SK-N-SH treated with all-trans-retinoic acid at 6 μM for 48 hours (cell line): ENCODE measurements around the gene CACNA2D3.

Experiments
- ATAC-seq: fragments of 200-7000 bp; cut with Tn5 transposase; 3 replicates; pipeline ENCODE4 v1.9.1; 2020; ENCODE audit warnings: mild to moderate bottlenecking, moderate library complexity
- ARNTL ChIP-seq: fragments of 450-650 bp; formaldehyde crosslinking; IDR thresholded peaks from 2 replicates; pipeline ENCODE4 v1.5.0; 2020; ENCODE audit warnings: low read depth, mild to moderate bottlenecking, moderate library complexity, borderline replicate concordance
- BACH2 ChIP-seq: fragments of 250-450 bp; sonication (Bioruptor Pico); IDR thresholded peaks from 2 replicates; pipeline ENCODE4 v1.9.0; 2021; ENCODE audit warnings: mild to moderate bottlenecking, borderline replicate concordance
- CSDC2 ChIP-seq: fragments of 250-450 bp; sonication (Bioruptor Pico); IDR thresholded peaks from 2 replicates; pipeline ENCODE4 v1.5.0; 2020; ENCODE audit warnings: mild to moderate bottlenecking, moderate library complexity
- ESRRG ChIP-seq: fragments of 250-450 bp; sonication (Bioruptor Pico); IDR thresholded peaks from 2 replicates; pipeline ENCODE4 v1.6.1; 2021; ENCODE audit warnings: mild to moderate bottlenecking
- GLIS3 ChIP-seq: fragments of 250-450 bp; sonication (Bioruptor Pico); IDR thresholded peaks from 2 replicates; pipeline ENCODE4 v1.5.0; 2020; ENCODE audit warnings: mild to moderate bottlenecking, moderate library complexity
- ISL1 ChIP-seq: fragments of 250-450 bp; sonication (Bioruptor Pico); IDR thresholded peaks from 2 replicates; pipeline ENCODE4 v2.1.2; 2022; ENCODE audit warnings: mild to moderate bottlenecking, moderate library complexity
- OSR1 ChIP-seq: fragments of 250-450 bp; sonication (Bioruptor Pico); IDR thresholded peaks from 2 replicates; pipeline ENCODE4 v1.8.0; 2022; ENCODE audit warnings: moderate library complexity, mild to moderate bottlenecking, inconsistent platforms
- PPARA ChIP-seq: fragments of 250-450 bp; sonication (Bioruptor Pico); IDR thresholded peaks from 2 replicates; pipeline ENCODE4 v1.5.0; 2020; ENCODE audit warnings: mild to moderate bottlenecking, borderline replicate concordance
- SNAI2 ChIP-seq: fragments of 250-450 bp; sonication (Bioruptor Pico); IDR thresholded peaks from 2 replicates; pipeline ENCODE4 v1.5.0; 2020; ENCODE audit warnings: mild to moderate bottlenecking, moderate library complexity
- TCF4 ChIP-seq: fragments of 250-450 bp; sonication (Bioruptor Pico); IDR thresholded peaks from 2 replicates; pipeline ENCODE4 v1.8.0; 2021; ENCODE audit warnings: mild to moderate bottlenecking, moderate library complexity, borderline replicate concordance
- TOX ChIP-seq: fragments of 250-450 bp; sonication (Bioruptor Pico); IDR thresholded peaks from 2 replicates; pipeline ENCODE4 v1.8.0; 2021; ENCODE audit warnings: mild to moderate bottlenecking, moderate library complexity, borderline replicate concordance
- ZC3H10 ChIP-seq: fragments of 250-450 bp; sonication (Bioruptor Pico); IDR thresholded peaks from 2 replicates; pipeline ENCODE4 v1.5.1; 2021; ENCODE audit warnings: mild to moderate bottlenecking, moderate library complexity
- ZFP3 ChIP-seq: fragments of 250-450 bp; sonication (Bioruptor Pico); IDR thresholded peaks from 2 replicates; pipeline ENCODE4 v1.5.0; 2020; ENCODE audit warnings: mild to moderate bottlenecking, moderate library complexity
- ZNF565 ChIP-seq: fragments of 450-650 bp; formaldehyde crosslinking; conservative IDR thresholded peaks from 2 replicates; pipeline ENCODE4 v1.5.0; 2020; ENCODE audit warnings: low read depth, mild to moderate bottlenecking, moderate library complexity
- ZNF8 ChIP-seq: fragments of 450-650 bp; formaldehyde crosslinking; IDR thresholded peaks from 2 replicates; pipeline ENCODE4 v1.5.0; 2020; ENCODE audit warnings: mild to moderate bottlenecking, moderate library complexity
- TF ChIP-seq, protein P1 (sequence below): fragments of 250-450 bp; sonication (Bioruptor Pico); IDR thresholded peaks from 2 replicates; pipeline ENCODE4 v1.5.1; 2021; ENCODE audit warnings: mild to moderate bottlenecking, moderate library complexity
- TF ChIP-seq, protein P2 (sequence below): fragments of 250-450 bp; sonication (Bioruptor Pico); IDR thresholded peaks from 2 replicates; pipeline ENCODE4 v1.8.0; 2020; ENCODE audit warnings: mild to moderate bottlenecking, moderate library complexity, borderline replicate concordance
- TF ChIP-seq, protein P3 (sequence below): fragments of 250-450 bp; sonication (Bioruptor Pico); IDR thresholded peaks from 2 replicates; pipeline ENCODE4 v1.5.0; 2020; ENCODE audit warnings: mild to moderate bottlenecking, moderate library complexity
- TF ChIP-seq, protein P4 (sequence below): fragments of 250-450 bp; sonication (Bioruptor Pico); IDR thresholded peaks from 2 replicates; pipeline ENCODE4 v1.8.0; 2021; ENCODE audit warnings: low read depth, mild to moderate bottlenecking, moderate library complexity, borderline replicate concordance

CACNA2D3 gene

DNA sequence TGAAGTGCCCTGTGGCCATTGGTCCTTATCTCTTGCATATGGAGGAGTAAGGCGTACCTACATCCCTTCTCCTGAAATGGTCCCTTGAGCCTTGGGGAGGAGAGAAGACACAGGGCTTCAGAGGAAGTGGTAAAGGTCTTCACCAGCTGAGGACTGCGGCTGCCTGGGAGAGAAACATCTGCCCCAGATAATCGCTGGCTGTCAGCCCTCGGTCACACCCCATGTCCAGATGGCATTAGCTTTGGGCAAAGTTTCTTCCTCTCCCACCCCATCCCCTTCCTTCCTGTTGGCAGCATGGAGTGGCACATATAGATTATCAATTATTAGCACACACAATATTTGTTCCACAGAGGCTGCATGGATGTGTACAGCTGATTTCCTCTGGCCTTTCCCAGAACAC lies 743.9 kb downstream of the CACNA2D3 start:
- TF ChIP-seq CSDC2 (CRISPR knock-in tag) (no peak), TCF4 (no peak), BACH2 (CRISPR knock-in tag) (no peak), ZNF565 (CRISPR knock-in tag) (no peak), ISL1 (CRISPR knock-in tag) (no peak)
- ATAC-seq: no peak

DNA sequence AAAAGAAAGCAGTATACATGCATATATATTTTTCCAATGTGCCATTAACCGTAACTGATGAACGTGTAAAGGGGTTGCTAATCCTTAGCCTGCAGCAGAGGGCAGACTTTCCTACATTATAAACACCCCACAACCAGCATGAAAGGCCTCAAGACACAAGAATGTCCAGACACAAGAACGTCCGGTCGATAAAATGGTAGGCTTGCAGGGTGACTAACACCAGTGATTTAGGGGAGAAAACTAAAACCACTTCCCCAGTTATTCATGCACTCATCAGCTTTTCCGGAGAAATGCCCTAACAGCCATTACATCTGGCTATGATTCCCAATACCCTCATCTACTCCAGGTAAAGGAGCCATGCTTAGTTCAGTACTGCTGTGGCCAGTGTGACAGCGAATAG lies 748.1 kb downstream of the CACNA2D3 start:
- TF ChIP-seq, protein P1, sequence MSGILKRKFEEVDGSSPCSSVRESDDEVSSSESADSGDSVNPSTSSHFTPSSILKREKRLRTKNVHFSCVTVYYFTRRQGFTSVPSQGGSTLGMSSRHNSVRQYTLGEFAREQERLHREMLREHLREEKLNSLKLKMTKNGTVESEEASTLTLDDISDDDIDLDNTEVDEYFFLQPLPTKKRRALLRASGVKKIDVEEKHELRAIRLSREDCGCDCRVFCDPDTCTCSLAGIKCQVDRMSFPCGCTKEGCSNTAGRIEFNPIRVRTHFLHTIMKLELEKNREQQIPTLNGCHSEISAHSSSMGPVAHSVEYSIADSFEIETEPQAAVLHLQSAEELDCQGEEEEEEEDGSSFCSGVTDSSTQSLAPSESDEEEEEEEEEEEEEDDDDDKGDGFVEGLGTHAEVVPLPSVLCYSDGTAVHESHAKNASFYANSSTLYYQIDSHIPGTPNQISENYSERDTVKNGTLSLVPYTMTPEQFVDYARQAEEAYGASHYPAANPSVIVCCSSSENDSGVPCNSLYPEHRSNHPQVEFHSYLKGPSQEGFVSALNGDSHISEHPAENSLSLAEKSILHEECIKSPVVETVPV (CRISPR knock-in tag): no peak
- TF ChIP-seq, protein P2, sequence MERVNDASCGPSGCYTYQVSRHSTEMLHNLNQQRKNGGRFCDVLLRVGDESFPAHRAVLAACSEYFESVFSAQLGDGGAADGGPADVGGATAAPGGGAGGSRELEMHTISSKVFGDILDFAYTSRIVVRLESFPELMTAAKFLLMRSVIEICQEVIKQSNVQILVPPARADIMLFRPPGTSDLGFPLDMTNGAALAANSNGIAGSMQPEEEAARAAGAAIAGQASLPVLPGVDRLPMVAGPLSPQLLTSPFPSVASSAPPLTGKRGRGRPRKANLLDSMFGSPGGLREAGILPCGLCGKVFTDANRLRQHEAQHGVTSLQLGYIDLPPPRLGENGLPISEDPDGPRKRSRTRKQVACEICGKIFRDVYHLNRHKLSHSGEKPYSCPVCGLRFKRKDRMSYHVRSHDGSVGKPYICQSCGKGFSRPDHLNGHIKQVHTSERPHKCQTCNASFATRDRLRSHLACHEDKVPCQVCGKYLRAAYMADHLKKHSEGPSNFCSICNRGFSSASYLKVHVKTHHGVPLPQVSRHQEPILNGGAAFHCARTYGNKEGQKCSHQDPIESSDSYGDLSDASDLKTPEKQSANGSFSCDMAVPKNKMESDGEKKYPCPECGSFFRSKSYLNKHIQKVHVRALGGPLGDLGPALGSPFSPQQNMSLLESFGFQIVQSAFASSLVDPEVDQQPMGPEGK (CRISPR knock-in tag): no peak
- no peak for TF ChIP-seq TCF4
- no peak for TF ChIP-seq ZNF565 (CRISPR knock-in tag)
- no peak for TF ChIP-seq PPARA (CRISPR knock-in tag)
- TF ChIP-seq BACH2 (CRISPR knock-in tag): no peak
- no peak for TF ChIP-seq OSR1
- 0 out of 2 replicates have a peak, but pooled peaks have one; percentile 7 for TF ChIP-seq TOX (CRISPR knock-in tag)
- TF ChIP-seq, all 23 proteins: peak for 1
- peak; percentile 99 for ATAC-seq

DNA sequence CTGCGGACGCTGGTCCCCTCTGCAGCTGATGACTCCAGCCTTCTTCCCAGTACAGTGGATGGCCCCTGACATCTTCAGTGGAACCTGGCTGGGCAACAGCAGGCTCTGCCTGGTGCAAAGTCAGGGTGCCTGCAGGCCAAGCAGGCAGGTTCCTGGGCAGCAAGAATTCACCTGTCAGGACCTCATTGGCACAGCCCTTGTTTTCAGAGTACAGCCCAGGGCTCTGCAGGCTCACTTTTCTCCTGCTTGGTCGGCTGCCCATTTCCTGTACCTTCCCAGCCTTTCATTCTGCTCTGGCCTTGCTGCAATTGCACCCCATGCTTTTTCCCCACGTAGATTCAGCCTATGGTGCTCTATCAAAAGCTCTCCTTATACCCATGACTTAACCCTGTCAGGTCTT lies 749.5 kb downstream of the CACNA2D3 start:
- TF ChIP-seq ZFP3 (no peak), CSDC2 (CRISPR knock-in tag) (no peak), ZC3H10 (CRISPR knock-in tag) (no peak), TCF4 (no peak), GLIS3 (CRISPR knock-in tag) (no peak), ZNF8 (CRISPR knock-in tag) (no peak), SNAI2 (CRISPR knock-in tag) (no peak), OSR1 (no peak), ARNTL (no peak), ESRRG (CRISPR knock-in tag) (no peak)
- TF ChIP-seq, protein P3, sequence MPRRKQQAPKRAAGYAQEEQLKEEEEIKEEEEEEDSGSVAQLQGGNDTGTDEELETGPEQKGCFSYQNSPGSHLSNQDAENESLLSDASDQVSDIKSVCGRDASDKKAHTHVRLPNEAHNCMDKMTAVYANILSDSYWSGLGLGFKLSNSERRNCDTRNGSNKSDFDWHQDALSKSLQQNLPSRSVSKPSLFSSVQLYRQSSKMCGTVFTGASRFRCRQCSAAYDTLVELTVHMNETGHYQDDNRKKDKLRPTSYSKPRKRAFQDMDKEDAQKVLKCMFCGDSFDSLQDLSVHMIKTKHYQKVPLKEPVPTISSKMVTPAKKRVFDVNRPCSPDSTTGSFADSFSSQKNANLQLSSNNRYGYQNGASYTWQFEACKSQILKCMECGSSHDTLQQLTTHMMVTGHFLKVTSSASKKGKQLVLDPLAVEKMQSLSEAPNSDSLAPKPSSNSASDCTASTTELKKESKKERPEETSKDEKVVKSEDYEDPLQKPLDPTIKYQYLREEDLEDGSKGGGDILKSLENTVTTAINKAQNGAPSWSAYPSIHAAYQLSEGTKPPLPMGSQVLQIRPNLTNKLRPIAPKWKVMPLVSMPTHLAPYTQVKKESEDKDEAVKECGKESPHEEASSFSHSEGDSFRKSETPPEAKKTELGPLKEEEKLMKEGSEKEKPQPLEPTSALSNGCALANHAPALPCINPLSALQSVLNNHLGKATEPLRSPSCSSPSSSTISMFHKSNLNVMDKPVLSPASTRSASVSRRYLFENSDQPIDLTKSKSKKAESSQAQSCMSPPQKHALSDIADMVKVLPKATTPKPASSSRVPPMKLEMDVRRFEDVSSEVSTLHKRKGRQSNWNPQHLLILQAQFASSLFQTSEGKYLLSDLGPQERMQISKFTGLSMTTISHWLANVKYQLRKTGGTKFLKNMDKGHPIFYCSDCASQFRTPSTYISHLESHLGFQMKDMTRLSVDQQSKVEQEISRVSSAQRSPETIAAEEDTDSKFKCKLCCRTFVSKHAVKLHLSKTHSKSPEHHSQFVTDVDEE: no peak
- TF ChIP-seq, protein P1 (CRISPR knock-in tag): no peak
- TF ChIP-seq, protein P4, sequence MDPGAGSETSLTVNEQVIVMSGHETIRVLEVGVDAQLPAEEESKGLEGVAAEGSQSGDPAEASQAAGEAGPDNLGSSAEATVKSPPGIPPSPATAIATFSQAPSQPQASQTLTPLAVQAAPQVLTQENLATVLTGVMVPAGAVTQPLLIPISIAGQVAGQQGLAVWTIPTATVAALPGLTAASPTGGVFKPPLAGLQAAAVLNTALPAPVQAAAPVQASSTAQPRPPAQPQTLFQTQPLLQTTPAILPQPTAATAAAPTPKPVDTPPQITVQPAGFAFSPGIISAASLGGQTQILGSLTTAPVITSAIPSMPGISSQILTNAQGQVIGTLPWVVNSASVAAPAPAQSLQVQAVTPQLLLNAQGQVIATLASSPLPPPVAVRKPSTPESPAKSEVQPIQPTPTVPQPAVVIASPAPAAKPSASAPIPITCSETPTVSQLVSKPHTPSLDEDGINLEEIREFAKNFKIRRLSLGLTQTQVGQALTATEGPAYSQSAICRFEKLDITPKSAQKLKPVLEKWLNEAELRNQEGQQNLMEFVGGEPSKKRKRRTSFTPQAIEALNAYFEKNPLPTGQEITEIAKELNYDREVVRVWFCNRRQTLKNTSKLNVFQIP (CRISPR knock-in tag): no peak
- ATAC-seq: no peak
